Naive thymus-derived CD8-positive, alpha-beta T cell (primary cell): ENCODE measurements around the gene SLC35F3. TPM values are rescaled to one million over a fixed set of nuclear protein-coding genes. Genes with fewer than 3 reads are reported as not detected.
"Not testable (repeated sequence)": the region's sequence is repeated elsewhere in the genome, so short reads cannot be mapped to it uniquely, and the experiment has no call there.

Source experiments
- ATAC-seq, 2 donors: fragments of 150-1000 bp; cut with Tn5 transposase in 1 of 2; sonication (Bioruptor Pico), chemical (Tn5 transposase) in 1 of 2; 1 replicate in 1 of 2; 2 replicates in 1 of 2; pipeline ENCODE4 v1.10.0; 2021; ENCODE audit warnings: mild to moderate bottlenecking in 2 of 2, moderate library complexity in 2 of 2
- POLR2A ChIA-PET: fragments of 350-600 bp; sonication (Branson Sonifier 250); formaldehyde crosslinking; loops from one replicate; lab custom pipeline; 2021; ENCODE audit warnings: antibody characterized with exemption; lab: Charles Lee
- DNase-seq, 10 donors: peaks; one replicate each; pipeline versions ENCODE4 v3.0.0 to v3.0.0-alpha.2; 2020 to 2022
- H3K27ac Mint-ChIP-seq, 10 donors: one replicate each; pipeline ENCODE4 v1.8.0; 2020 to 2022; ENCODE audit warnings: mild to moderate bottlenecking in 10 of 10, mixed read lengths in 10 of 10, moderate library complexity in 4 of 10, inconsistent platforms in 1 of 10
- H3K27me3 Mint-ChIP-seq, 5 donors: one replicate each; pipeline ENCODE4 v1.8.0; 2021 to 2022; ENCODE audit warnings: mixed read lengths in 5 of 5
- H3K36me3 Mint-ChIP-seq, 3 donors: one replicate each; pipeline ENCODE4 v1.8.0; 2020 to 2022; ENCODE audit warnings: mixed read lengths in 3 of 3, mild to moderate bottlenecking in 2 of 3, inconsistent platforms in 1 of 3
- H3K4me1 Mint-ChIP-seq, 4 donors: one replicate each; pipeline ENCODE4 v1.8.0; 2021 to 2022; ENCODE audit warnings: mixed read lengths in 4 of 4
- H3K4me3 Mint-ChIP-seq, 10 donors: one replicate each; pipeline ENCODE4 v1.8.0; 2020 to 2022; ENCODE audit warnings: mild to moderate bottlenecking in 10 of 10, mixed read lengths in 10 of 10, moderate library complexity in 6 of 10, inconsistent platforms in 1 of 10
- H3K9me3 Mint-ChIP-seq, 9 donors: one replicate each; pipeline ENCODE4 v1.8.0; 2020 to 2022; ENCODE audit warnings: mixed read lengths in 9 of 9, mild to moderate bottlenecking in 3 of 9, inconsistent platforms in 1 of 9, moderate library complexity in 1 of 9
- polyA plus RNA-seq, 3 donors: library from polyadenylated mRNA; unstranded; fragments of 300-500 nt; fragmentation: Illumina TruSeq; gene quantifications; one replicate each; pipeline ENCODE4 v1.2.3, GENCODE V29; 2021
- total RNA-seq, 8 experiments: library from RNA in 2 of 8; stranded (reverse) in 2 of 8; gene quantifications; one replicate each; pipeline ENCODE4 v1.2.3 and lab custom pipeline; 2021 to 2026

The SLC35F3 gene
- total and polyA plus RNA-seq, 5 experiments from 2014 or later = 0.06 to 0.63 (median 0.33) TPM; not detected in 1

DNA sequence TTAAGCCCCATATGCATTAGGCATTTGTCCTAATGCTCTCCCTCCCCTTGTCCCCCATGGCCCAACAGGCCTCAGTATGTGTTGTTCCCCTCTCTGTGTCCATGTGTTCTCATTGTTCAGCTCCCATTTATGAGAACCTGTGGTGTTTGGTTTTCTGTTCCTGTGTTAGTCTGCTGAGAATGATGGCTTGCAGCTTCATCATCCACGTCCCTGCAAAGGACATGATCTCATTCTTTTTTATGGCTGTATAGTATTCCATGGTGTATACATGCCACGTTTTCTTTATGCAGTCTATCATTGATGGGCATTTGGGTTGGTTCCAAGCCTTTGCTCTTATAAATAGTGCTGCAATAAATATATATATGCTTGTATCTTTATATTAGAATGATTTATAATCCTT, 218.1 kb downstream of the SLC35F3 start:
- H3K27me3 Mint-ChIP-seq = peaks cover 0 to 28% (median 28%) of the 10 kb centered on the region in 5 donors
- H3K9me3 Mint-ChIP-seq, H3K27ac Mint-ChIP-seq, POLR2A ChIA-PET, H3K36me3 Mint-ChIP-seq, ATAC-seq, DNase-seq, H3K4me1 Mint-ChIP-seq: not testable (repeated sequence)
- H3K4me3 Mint-ChIP-seq = peak overlapping the region in 1 of 10 donors; percentile 38

DNA sequence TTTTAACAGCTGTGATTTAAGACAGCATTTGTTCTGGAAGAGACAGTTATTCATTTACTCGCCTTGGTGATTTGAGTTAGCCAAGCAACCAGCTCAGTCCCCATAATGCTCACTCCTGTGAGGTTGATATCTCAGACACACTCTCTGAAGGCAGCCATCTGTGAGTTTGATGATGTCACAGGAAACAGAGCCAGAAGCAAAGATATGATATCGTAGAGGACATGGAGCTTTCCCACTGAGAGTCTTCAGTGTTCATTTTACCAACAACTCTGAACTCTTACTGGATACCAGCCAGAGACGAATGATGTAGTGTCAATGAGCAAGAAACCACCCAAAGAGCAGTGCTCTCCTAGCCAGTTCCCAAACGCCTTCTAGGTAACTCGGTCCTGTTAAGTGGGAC, 219.4 kb downstream of the SLC35F3 start:
- no peak overlapping the region for H3K27ac Mint-ChIP-seq
- POLR2A ChIA-PET = no interaction called here
- no peaks in the 10 kb centered on the region for H3K4me1 Mint-ChIP-seq
- H3K27me3 Mint-ChIP-seq = peaks cover 0 to 28% (median 25%) of the 10 kb centered on the region in 5 donors
- H3K36me3 Mint-ChIP-seq = no peaks in the 10 kb centered on the region
- no peak overlapping the region for H3K4me3 Mint-ChIP-seq
- ATAC-seq (no peak), DNase-seq (no peak)
- H3K9me3 Mint-ChIP-seq = peaks cover 0 to 5% (median 0%) of the 10 kb centered on the region in 9 donors

DNA sequence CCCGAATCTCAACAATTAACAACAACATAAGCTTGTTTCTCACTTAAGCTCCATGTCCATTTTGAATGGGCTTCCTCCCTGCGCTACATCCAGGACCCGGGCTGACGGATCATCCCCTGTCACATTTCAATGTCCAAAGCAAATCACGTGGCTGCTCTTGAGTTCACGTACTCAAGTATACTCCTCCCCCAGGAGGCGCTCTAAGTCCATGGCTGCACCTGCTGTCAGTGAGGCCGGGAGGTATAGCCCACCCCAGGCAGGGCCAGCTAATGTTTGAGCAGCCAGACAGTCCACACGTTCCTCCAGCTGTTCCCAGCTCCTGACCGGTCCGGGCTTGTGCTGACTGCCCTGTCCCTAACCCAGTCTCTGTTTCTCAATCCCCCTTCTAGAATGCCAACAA, 220.8 kb downstream of the SLC35F3 start:
- no peak overlapping the region for H3K4me3 Mint-ChIP-seq
- POLR2A ChIA-PET = no interaction called here
- H3K9me3 Mint-ChIP-seq = peaks cover 0 to 5% (median 0%) of the 10 kb centered on the region in 9 donors
- no peaks in the 10 kb centered on the region for H3K36me3 Mint-ChIP-seq
- ATAC-seq = no peak
- no peak overlapping the region for H3K27ac Mint-ChIP-seq
- H3K27me3 Mint-ChIP-seq = peaks cover 0 to 28% (median 25%) of the 10 kb centered on the region in 5 donors
- peak in 4 of 10 donors; percentile 2 to 16 (median 4) for DNase-seq
- no peaks in the 10 kb centered on the region for H3K4me1 Mint-ChIP-seq

DNA sequence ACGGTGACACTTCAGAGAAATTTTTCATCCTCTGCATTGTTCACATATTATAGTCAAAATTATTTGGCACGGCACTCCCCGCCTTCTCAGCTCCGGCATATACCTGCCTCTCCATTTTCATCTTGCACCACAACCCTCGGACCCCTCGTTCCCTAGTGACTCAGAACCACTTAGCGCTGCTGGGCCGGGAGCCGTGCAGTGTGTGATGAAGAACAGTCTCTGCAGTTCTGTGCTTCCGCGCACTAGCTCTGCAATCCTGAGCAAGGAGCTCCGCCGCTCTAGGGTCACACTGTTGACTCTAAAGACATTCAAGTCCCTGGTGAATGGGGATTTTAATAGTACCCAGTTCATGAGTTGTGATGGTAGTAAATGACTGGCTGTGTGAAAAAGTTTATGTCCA, 221.2 kb downstream of the SLC35F3 start:
- POLR2A ChIA-PET = no interaction called here
- H3K4me1 Mint-ChIP-seq = no peaks in the 10 kb centered on the region
- no peak for ATAC-seq
- peaks cover 0 to 5% (median 0%) of the 10 kb centered on the region in 9 donors for H3K9me3 Mint-ChIP-seq
- no peak for DNase-seq
- H3K27ac Mint-ChIP-seq = no peak overlapping the region
- no peaks in the 10 kb centered on the region for H3K36me3 Mint-ChIP-seq
- H3K27me3 Mint-ChIP-seq = peaks cover 0 to 28% (median 25%) of the 10 kb centered on the region in 5 donors
- H3K4me3 Mint-ChIP-seq = no peak overlapping the region

DNA sequence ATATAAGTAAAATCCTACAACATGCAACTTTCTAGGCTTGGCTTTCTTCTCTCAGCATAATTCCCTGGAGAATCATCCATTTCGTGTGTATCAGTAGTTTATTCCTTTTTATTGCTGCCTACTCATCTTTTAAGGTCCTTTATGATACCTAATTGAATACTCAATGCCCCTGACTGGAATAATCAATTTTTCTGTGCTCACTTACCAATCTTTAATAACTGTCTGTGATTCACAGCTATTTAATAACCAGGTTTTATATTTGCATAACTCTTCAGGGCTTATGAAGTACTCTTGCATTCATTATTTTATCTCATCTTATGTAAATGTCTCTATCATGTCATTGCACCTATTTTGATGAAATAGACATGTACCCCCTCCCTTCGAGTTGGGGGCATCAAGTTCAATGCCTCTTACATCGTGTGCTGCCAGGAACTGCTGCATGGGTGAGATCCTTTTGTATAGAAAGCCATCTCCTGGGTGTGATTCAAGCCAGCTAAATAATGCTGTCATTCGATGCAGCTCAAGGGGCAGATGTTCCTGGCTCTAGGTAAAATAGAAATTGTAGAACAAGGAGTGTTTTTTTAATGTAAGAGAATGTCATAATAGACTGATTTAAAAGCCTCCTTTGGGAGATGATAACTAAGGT, 222.7 kb downstream of the SLC35F3 start:
- no peak overlapping the region for H3K27ac Mint-ChIP-seq
- peaks cover 0 to 28% (median 25%) of the 10 kb centered on the region in 5 donors for H3K27me3 Mint-ChIP-seq
- peaks cover 0 to 2% (median 0%) of the 10 kb centered on the region in 9 donors for H3K9me3 Mint-ChIP-seq
- H3K4me3 Mint-ChIP-seq = no peak overlapping the region
- DNase-seq (no peak), ATAC-seq (no peak)
- no peaks in the 10 kb centered on the region for H3K36me3 Mint-ChIP-seq
- H3K4me1 Mint-ChIP-seq = no peaks in the 10 kb centered on the region
- POLR2A ChIA-PET = no interaction called here

DNA sequence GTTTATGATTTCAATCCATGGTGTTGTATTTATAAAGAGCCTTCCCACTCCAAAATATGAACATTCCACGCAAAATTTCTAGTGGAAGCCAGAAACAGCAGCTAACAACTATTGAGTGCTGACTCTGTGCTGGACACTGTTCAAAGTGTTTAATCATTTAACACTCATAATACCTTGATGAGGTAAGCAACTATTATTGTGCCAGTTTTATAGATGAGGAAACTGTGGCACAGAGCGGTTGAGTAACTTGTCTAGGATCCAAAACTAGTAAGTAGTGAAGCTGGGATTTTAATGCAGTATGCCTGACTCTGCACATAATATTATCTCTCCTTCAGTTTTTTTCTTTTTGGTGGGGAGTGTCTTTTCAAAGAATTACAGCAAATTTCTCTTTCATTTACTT, 228.3 kb downstream of the SLC35F3 start:
- Mint-ChIP-seq H3K4me1 (no peaks in the 10 kb centered on the region), H3K36me3 (no peaks in the 10 kb centered on the region), H3K27ac (no peak overlapping the region), H3K9me3 (no peaks in the 10 kb centered on the region), H3K27me3 (peaks cover 3 to 10% (median 9%) of the 10 kb centered on the region in 5 donors), H3K4me3 (no peak overlapping the region)
- DNase-seq (no peak), ATAC-seq (no peak)
- POLR2A ChIA-PET = no interaction called here

DNA sequence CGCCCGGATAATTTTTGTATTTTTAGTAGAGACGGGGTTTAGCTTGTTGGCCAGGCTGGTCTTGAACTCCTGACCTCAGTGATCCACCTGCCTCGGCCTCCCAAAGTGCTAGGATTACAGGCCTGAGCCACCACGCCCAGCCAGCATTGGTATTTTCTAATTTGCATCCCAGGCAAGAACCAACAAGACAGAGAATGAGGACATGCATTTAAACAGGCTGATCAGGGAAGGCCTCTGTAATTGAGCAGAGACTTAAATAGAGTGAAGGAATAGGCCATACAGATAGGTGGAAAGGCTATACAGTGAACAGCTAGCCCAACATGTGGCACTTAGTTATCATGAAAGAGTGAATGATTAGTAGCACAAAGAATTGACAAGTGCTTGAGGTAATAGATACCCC, 230.4 kb downstream of the SLC35F3 start:
- Mint-ChIP-seq H3K4me1 (no peaks in the 10 kb centered on the region), H3K27ac (no peak overlapping the region), H3K36me3 (no peaks in the 10 kb centered on the region), H3K27me3 (peaks cover 5 to 11% (median 10%) of the 10 kb centered on the region in 5 donors), H3K4me3 (no peak overlapping the region), H3K9me3 (no peaks in the 10 kb centered on the region)
- ATAC-seq (no peak), DNase-seq (no peak)
- POLR2A ChIA-PET = no interaction called here

DNA sequence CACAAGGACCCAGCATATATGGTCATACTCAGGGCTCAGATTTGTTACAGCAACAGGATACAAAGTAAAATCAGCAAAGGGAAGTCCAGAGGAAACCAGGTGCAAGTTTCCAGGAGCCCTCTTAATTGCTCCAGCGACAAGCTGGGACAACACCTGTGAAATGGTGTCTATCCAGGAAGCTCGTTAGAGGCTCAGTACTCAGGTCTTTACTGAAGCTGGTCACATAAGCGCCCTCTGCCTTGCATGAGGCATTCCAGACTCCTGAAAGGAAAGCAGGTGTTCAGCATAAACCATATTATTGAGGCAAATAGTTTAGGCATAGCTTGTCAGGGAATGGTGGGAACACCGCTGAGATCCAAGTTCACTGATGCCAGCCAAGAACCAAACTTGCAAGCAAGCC, 231.0 kb downstream of the SLC35F3 start:
- no peaks in the 10 kb centered on the region for H3K4me1 Mint-ChIP-seq
- DNase-seq = no peak
- H3K27ac Mint-ChIP-seq = no peak overlapping the region
- POLR2A ChIA-PET = no interaction called here
- H3K9me3 Mint-ChIP-seq = no peaks in the 10 kb centered on the region
- H3K27me3 Mint-ChIP-seq = peaks cover 5 to 11% (median 10%) of the 10 kb centered on the region in 5 donors
- no peak overlapping the region for H3K4me3 Mint-ChIP-seq
- ATAC-seq = no peak
- H3K36me3 Mint-ChIP-seq = no peaks in the 10 kb centered on the region

DNA sequence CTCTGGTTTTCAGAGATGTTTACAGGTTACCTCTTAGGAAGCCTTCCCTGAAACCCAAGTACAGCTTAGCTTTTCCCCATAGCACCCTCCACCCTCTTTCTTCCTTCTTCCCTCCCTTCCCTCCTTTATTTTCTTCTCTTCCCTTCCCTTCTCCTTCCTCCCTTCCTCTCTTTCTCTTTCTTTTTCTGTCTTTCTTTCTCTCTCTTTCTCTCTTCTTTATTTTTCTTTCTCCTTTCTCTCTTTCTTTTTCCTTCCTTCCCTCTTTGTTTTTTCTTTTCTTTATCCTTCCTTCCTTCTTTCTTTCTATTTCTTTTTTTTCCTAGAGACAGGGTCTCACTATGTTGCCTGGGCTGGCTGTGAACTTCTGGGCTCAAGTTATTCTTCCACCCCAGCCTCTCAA, 231.6 kb downstream of the SLC35F3 start:
- no peaks in the 10 kb centered on the region for H3K4me1 Mint-ChIP-seq
- H3K27me3 Mint-ChIP-seq = peaks cover 5 to 11% (median 10%) of the 10 kb centered on the region in 5 donors
- DNase-seq (no peak), ATAC-seq (no peak)
- peak overlapping the region in 1 of 10 donors; percentile 42 for H3K27ac Mint-ChIP-seq
- no peaks in the 10 kb centered on the region for H3K9me3 Mint-ChIP-seq
- H3K36me3 Mint-ChIP-seq = no peaks in the 10 kb centered on the region
- H3K4me3 Mint-ChIP-seq = no peak overlapping the region
- POLR2A ChIA-PET = no interaction called here

DNA sequence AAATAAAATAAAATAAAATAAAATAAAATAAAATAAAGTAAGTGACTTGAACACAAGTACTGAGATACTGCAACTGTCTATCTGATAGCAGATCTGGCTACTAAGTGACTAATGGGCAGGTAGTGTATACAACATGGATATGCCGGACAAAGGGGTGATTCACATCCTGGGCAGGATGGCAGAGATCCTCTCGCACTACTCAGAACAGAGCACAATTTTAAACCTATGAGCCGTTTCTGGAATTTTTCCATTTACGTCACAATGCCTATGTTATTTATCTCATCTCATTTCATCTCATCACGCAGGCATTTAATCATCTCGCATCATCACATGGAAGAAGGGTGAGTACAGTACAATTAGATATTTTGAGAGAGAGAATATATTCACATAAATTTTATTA, 235.5 kb downstream of the SLC35F3 start:
- Mint-ChIP-seq H3K4me1 (no peaks in the 10 kb centered on the region), H3K9me3 (no peaks in the 10 kb centered on the region), H3K36me3 (no peaks in the 10 kb centered on the region), H3K4me3 (no peak overlapping the region), H3K27ac (no peak overlapping the region), H3K27me3 (peaks cover 8 to 16% (median 10%) of the 10 kb centered on the region in 5 donors)
- ATAC-seq = no peak
- DNase-seq = no peak
- POLR2A ChIA-PET = no interaction called here

DNA sequence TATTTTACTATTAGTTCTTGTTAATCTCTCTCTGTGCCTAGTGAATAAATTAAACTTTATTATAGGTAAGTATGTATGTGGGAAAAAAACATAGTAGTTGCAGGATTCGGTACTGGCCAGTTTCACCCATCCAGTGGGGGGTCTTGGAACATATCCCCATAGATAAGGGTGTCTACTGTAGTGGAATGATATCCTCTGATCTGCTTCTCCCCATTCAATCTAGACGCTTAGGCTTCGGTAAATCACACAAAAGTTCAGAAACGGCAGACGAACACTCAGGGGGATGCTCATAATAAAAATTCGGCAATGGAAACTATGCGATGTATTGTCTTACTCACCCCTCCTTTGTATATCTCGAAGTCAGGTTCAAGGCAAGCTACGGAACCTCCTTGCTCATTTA, 235.9 kb downstream of the SLC35F3 start:
- Mint-ChIP-seq H3K27ac (no peak overlapping the region), H3K9me3 (no peaks in the 10 kb centered on the region), H3K27me3 (peaks cover 8 to 20% (median 10%) of the 10 kb centered on the region in 5 donors), H3K4me3 (no peak overlapping the region), H3K36me3 (no peaks in the 10 kb centered on the region), H3K4me1 (no peaks in the 10 kb centered on the region)
- POLR2A ChIA-PET = no interaction called here
- ATAC-seq = no peak
- DNase-seq = no peak

DNA sequence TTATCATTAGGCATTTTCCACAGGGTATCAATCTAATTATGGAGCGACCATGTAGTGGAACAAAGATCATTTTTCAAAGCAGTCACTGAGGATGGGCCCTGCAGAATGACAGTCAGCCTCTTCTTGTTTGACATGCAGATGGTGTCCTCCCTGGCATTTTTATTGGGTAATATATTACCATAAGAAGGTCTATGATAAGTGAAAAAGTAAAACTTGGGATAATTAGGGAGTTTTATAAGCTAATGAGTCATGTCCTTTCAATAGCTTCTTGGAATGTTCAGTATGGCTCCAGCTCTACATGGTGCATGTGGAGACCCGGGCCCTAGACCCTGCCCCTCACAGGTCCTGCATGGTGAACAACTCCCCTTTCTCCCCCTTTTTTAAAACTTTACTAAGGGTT, 236.5 kb downstream of the SLC35F3 start:
- POLR2A ChIA-PET = no interaction called here
- no peaks in the 10 kb centered on the region for H3K4me1 Mint-ChIP-seq
- no peak overlapping the region for H3K27ac Mint-ChIP-seq
- no peak overlapping the region for H3K4me3 Mint-ChIP-seq
- no peak for ATAC-seq
- DNase-seq = no peak
- no peaks in the 10 kb centered on the region for H3K9me3 Mint-ChIP-seq
- no peaks in the 10 kb centered on the region for H3K36me3 Mint-ChIP-seq
- H3K27me3 Mint-ChIP-seq = peaks cover 9 to 22% (median 10%) of the 10 kb centered on the region in 5 donors

DNA sequence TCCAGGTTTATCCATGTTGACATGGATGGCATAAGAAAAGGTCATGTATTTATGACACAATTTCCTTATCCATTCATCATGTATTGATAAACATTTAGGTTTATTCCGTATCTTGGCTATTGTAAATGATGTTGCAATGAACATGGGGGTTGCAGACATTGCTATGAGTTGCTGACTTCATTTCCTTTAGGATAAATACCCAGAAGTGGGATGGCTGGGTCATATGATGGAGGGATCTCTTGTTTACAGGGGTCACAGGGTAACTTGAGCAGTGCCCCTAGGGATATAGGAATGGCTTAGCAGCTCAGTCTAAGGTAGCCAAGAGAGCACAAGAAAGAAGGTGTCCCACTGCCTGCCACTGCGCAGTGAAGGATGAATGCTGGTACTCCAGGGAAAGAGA, 239.2 kb downstream of the SLC35F3 start:
- Mint-ChIP-seq H3K27me3 (peaks cover 9 to 28% (median 23%) of the 10 kb centered on the region in 5 donors), H3K4me3 (no peak overlapping the region), H3K4me1 (no peaks in the 10 kb centered on the region), H3K9me3 (peaks cover 0 to 9% (median 4%) of the 10 kb centered on the region in 9 donors), H3K27ac (no peak overlapping the region), H3K36me3 (peaks cover 0 to 12% (median 0%) of the 10 kb centered on the region in 3 donors)
- DNase-seq = no peak
- ATAC-seq = no peak
- POLR2A ChIA-PET = no interaction called here

DNA sequence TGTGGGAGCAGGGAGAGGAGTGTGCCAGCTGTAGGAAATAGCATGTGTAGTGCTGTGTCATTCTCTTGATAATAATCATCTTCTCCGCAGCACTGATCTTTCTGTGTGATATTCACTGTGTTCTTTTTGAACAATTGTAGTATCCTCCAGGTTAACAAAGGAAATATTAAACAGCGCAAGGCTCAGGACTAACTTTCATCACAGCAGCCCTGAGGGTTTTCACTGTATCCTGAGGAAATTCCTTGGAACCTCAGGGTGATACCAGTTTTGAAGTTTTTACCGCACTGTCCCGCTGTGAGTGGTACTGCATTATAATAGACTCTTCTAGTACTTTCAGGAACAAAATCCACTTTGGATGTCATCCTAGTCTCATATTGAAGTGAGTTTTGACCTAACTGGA, 240.4 kb downstream of the SLC35F3 start:
- DNase-seq = no peak
- H3K9me3 Mint-ChIP-seq = peaks cover 0 to 10% (median 4%) of the 10 kb centered on the region in 9 donors
- H3K27me3 Mint-ChIP-seq = peaks cover 15 to 38% (median 29%) of the 10 kb centered on the region in 5 donors
- no peak overlapping the region for H3K4me3 Mint-ChIP-seq
- H3K36me3 Mint-ChIP-seq = peaks cover 0 to 12% (median 0%) of the 10 kb centered on the region in 3 donors
- ATAC-seq = no peak
- POLR2A ChIA-PET = no interaction called here
- H3K4me1 Mint-ChIP-seq = no peaks in the 10 kb centered on the region
- H3K27ac Mint-ChIP-seq = no peak overlapping the region
